ENCODE data around the gene MCRS1.

DNA sequence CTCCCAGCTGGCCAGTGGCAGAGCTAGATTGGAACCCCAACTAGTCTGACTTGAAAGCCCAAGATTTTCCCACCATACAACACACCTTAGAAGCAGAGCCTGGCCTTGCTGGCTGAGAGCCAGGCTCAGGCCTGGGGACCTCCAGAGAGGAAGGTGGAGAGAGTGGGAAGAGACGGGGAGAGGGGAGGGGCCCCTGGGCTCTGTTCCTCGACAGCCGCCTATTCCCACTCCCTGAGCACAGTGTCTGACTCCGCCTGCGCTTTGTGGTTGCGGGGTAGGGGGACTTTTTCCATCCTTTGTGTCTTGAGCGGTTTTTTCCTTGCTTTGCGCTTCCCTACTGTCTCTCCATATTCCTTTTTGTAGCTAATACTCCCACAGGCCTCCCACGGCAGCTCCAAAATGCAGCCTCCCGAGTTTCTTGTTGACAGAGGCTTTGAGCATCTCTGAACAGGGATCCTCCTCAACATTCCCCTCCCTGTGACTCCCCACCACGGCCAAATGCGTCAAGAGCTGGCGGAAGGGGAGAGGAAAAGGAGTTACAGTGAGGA, 33.1 kb downstream of the MCRS1 start:
- TF ChIP-seq, protein P1, sequence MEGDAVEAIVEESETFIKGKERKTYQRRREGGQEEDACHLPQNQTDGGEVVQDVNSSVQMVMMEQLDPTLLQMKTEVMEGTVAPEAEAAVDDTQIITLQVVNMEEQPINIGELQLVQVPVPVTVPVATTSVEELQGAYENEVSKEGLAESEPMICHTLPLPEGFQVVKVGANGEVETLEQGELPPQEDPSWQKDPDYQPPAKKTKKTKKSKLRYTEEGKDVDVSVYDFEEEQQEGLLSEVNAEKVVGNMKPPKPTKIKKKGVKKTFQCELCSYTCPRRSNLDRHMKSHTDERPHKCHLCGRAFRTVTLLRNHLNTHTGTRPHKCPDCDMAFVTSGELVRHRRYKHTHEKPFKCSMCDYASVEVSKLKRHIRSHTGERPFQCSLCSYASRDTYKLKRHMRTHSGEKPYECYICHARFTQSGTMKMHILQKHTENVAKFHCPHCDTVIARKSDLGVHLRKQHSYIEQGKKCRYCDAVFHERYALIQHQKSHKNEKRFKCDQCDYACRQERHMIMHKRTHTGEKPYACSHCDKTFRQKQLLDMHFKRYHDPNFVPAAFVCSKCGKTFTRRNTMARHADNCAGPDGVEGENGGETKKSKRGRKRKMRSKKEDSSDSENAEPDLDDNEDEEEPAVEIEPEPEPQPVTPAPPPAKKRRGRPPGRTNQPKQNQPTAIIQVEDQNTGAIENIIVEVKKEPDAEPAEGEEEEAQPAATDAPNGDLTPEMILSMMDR (IDR thresholded peaks at IDR 0.05 in 4 of 5, conservative IDR thresholded peaks at IDR 0.05 in 1 of 5), result no peak
- no peak for TF ChIP-seq POLR2A (IDR thresholded peaks at IDR 0.05)
